Measurements from ENCODE around the gene POU3F2. TPM values are rescaled to one million over a fixed set of nuclear protein-coding genes. Genes with fewer than 3 reads are reported as not detected.

The POU3F2 gene
- polyA plus RNA-seq, 1 donor: 0.06 TPM

DNA sequence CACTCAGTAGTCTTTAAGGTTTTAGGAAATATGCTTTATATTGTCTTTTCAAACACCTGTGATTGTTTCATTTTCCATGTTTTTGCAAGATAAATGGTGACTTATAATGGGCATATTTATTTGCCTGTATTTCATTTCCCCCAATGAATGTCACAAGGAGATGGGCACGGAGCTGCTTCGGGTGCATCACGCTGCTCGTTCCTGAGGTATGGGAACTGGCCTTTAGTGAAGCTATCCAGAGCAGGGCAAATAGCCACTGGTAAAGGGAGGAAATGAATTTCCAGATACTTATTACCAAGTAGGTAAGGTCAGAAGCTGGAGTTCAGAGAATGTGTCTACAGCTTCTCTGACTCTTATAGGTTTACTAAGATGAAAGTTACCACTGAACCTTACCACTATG is 3.7 kb downstream of the POU3F2 start:
- H3K36me3 ChIP-seq (ENCODE audit: control insufficient read depth, insufficient read depth, low read length): no peaks in the 10 kb centered on the region
- peaks cover 93% of the 10 kb centered on the region for H3K27me3 ChIP-seq (ENCODE audit: control insufficient read depth, insufficient read depth, low read length)
- H3K9me3 ChIP-seq (ENCODE audit: control insufficient read depth, low read depth, low read length): peaks cover 6% of the 10 kb centered on the region
- H3K27ac ChIP-seq (ENCODE audit: low read length): no peak overlapping the region
- no peak overlapping the region for H3K4me3 ChIP-seq (ENCODE audit: low read length)
- WGBS (ENCODE audit: insufficient coverage, low lambda C conversion rate): no CpG with 5 or more reads among the region's 4 CpGs
- DNase-seq: no peak
- H3K4me1 ChIP-seq (ENCODE audit: control insufficient read depth, insufficient read depth, low read length): peaks cover 13% of the 10 kb centered on the region

DNA sequence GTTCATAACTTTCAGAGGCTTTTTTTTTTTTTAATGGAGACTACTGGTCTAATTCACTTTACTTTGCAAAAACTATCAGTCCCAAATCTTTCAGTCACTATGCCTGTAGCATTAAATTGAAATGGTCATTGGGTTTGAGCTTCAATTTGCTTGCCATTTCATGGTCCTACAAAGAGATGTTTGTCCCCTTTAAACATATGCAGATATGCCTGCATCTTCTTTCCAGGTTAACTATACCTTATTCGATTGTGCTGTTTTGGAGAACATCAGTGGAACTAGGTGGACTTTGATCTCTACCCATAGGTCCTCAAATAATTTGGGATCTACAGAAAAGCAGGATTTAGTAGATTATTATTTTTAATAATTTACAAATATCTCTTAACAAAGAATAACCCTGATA is 4.6 kb downstream of the POU3F2 start:
- no CpG with 5 or more reads among the region's 1 CpG for WGBS (ENCODE audit: insufficient coverage, low lambda C conversion rate)
- Histone ChIP-seq H3K9me3 (ENCODE audit: control insufficient read depth, low read depth, low read length) (peaks cover 6% of the 10 kb centered on the region), H3K4me3 (ENCODE audit: low read length) (no peak overlapping the region), H3K36me3 (ENCODE audit: control insufficient read depth, insufficient read depth, low read length) (no peaks in the 10 kb centered on the region), H3K4me1 (ENCODE audit: control insufficient read depth, insufficient read depth, low read length) (peaks cover 9% of the 10 kb centered on the region), H3K27me3 (ENCODE audit: control insufficient read depth, insufficient read depth, low read length) (peaks cover 93% of the 10 kb centered on the region), H3K27ac (ENCODE audit: low read length) (no peak overlapping the region)
- no peak for DNase-seq

DNA sequence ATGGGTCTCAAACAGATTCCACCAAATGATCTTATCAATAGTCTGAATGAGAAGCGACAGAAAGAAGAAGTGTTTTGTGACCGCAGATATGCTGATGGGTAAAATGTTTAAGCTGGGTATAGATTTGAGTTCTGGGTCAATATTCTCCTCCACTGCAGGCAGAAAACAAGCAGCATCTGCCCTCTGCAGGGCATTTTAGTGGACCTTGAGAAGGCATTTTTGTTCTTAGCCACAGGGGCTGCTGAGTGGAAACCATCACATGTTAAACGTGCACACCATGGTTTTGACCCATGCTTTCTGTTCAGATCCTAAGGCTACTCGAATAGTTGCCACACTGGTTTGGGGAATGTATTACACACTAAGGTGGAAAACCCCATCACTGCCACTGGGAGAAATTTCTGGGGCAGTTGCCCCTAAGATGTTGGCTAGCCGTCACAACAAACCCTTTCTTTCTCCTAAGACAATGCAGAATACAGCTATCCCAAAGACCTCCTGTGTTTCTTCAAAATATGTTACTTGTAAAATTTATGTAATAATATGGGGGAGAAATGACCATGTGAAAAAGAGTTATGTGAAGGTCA is 5.5 kb downstream of the POU3F2 start:
- 20% methylated on average over 1 of the region's 5 CpGs for WGBS (ENCODE audit: insufficient coverage, low lambda C conversion rate)
- no peak for DNase-seq
- Histone ChIP-seq H3K27ac (ENCODE audit: low read length) (no peak overlapping the region), H3K4me1 (ENCODE audit: control insufficient read depth, insufficient read depth, low read length) (peaks cover 11% of the 10 kb centered on the region), H3K36me3 (ENCODE audit: control insufficient read depth, insufficient read depth, low read length) (no peaks in the 10 kb centered on the region), H3K27me3 (ENCODE audit: control insufficient read depth, insufficient read depth, low read length) (peaks cover 93% of the 10 kb centered on the region), H3K4me3 (ENCODE audit: low read length) (no peak overlapping the region), H3K9me3 (ENCODE audit: control insufficient read depth, low read depth, low read length) (peaks cover 7% of the 10 kb centered on the region)

DNA sequence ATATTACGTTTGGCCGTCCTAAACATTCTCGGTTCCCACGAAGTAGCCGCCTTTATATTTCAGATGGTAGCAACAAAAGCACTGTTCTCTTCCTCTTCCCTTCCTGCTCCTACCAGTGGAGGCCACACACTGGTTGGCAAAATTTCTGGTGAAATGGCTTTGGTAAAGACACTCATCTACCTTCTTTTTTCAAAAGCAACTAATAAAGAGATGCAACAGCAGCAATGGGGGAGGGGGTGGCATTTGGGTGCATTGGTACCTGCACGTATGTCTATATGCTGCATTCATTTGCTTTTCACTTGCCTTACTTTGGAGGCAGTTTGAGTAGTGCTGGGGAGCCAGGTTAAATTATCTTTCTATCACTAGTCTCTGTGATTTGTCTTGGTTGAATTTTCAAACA is 6.0 kb downstream of the POU3F2 start:
- DNase-seq: no peak
- Histone ChIP-seq H3K27me3 (ENCODE audit: control insufficient read depth, insufficient read depth, low read length) (peaks cover 94% of the 10 kb centered on the region), H3K4me3 (ENCODE audit: low read length) (no peak overlapping the region), H3K4me1 (ENCODE audit: control insufficient read depth, insufficient read depth, low read length) (peaks cover 12% of the 10 kb centered on the region), H3K9me3 (ENCODE audit: control insufficient read depth, low read depth, low read length) (peaks cover 7% of the 10 kb centered on the region), H3K27ac (ENCODE audit: low read length) (no peak overlapping the region), H3K36me3 (ENCODE audit: control insufficient read depth, insufficient read depth, low read length) (no peaks in the 10 kb centered on the region)
- WGBS (ENCODE audit: insufficient coverage, low lambda C conversion rate): no CpG with 5 or more reads among the region's 6 CpGs

DNA sequence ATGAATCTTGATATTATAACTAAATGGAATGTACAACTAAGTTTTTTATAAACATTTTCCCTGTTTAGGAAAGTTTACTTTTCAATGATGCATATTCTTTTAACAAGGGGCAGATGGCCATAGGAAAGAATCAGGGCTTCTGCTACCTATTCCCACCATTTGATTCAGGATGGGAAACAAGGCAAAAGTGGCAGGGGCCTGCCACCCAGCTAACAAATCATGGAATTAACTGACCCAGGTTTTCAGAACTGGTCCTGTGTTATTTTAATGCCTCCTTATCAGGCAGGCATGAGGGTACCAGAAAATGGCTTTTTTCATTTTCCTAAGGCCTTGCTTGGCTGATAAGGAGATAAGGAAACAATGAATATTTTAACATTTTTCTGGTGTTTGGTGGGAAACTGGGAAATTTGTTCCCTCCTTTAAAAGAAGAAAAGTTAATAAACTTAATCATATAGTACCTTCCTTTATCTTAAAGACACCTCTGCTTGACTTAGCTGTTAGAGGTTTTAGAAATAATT is 6.7 kb downstream of the POU3F2 start:
- Histone ChIP-seq H3K36me3 (ENCODE audit: control insufficient read depth, insufficient read depth, low read length) (no peaks in the 10 kb centered on the region), H3K27ac (ENCODE audit: low read length) (no peak overlapping the region), H3K4me1 (ENCODE audit: control insufficient read depth, insufficient read depth, low read length) (peaks cover 7% of the 10 kb centered on the region), H3K27me3 (ENCODE audit: control insufficient read depth, insufficient read depth, low read length) (peaks cover 94% of the 10 kb centered on the region), H3K4me3 (ENCODE audit: low read length) (no peak overlapping the region), H3K9me3 (ENCODE audit: control insufficient read depth, low read depth, low read length) (peaks cover 7% of the 10 kb centered on the region)
- DNase-seq: no peak

DNA sequence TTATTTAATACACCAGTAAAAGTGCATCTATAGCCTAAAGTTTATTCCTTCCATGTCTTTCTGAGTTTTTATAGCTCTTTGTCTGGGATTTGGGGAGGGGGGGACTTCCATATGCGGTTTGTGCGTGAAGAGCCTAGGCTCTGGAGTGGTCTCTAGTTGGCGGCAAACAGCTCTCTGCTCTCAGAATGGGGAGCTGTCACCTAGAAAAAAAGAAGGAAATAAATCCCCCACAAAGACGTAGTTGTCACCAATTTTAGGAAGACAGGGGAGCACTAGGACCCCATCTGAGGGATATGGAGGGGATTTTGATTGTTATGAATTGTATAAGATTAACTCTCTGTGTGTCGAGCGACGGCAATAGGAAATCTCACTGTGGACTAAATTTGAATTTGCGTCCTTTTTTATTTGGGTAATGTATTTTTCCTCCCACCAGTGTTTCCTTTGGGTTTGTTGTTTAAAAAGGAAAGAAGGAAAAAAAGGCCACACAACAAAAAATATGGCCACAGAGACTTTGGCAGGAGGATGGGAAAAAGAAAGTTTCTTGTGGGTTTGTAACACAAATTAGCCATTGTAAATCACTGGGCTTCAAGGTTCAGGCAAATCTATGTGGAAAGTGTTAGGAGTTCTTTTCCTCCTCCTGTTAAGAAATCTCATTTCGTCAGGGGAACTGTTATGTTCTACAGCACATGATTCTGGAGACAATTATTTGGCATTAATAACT is 7.4 kb downstream of the POU3F2 start:
- WGBS (ENCODE audit: insufficient coverage, low lambda C conversion rate): no CpG with 5 or more reads among the region's 9 CpGs
- Histone ChIP-seq H3K27me3 (ENCODE audit: control insufficient read depth, insufficient read depth, low read length) (peaks cover 94% of the 10 kb centered on the region), H3K27ac (ENCODE audit: low read length) (no peak overlapping the region), H3K4me3 (ENCODE audit: low read length) (no peak overlapping the region), H3K36me3 (ENCODE audit: control insufficient read depth, insufficient read depth, low read length) (no peaks in the 10 kb centered on the region), H3K4me1 (ENCODE audit: control insufficient read depth, insufficient read depth, low read length) (peaks cover 5% of the 10 kb centered on the region), H3K9me3 (ENCODE audit: control insufficient read depth, low read depth, low read length) (peaks cover 7% of the 10 kb centered on the region)
- DNase-seq: no peak

DNA sequence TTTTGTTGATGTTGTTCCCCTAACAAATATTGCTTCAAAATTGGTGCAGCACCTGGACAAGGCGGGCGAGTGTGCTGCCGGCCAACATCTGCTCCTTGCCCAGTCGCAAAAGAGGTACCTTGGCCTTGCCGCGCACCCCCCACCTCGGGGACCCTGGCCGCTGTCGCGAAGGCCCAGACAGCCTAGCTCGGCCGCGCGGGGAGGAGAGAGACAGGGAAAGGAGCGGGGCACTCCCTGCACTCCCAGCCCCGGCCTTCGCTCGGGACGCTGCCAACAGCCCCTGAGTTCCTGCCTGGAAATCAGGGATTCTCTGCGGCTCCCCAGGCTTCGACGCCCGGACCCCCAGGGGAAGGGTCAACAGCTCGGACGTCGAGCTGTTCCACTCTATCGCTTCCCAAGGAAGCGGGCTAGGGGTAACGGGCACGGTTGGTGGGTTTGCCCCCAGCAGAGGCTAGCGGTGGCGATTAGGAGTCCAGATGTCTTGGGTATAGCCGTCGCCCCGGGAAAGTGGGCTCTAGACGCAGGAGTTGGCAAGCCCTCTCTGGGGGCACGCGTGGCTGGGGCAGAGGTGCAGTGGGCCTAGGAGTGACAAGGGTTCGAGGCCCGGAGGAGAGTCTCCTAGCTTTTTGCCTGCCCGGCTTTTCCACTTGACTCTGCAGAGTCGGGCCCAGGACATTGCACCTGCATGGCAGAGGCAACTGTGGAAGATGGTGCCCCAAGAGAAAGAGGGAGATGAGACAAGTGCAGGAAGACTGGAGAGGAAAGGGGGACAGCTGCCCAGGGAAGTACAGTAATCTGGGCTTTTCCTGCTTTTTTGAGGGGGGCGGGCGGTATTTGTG is 8.2 kb downstream of the POU3F2 start:
- Histone ChIP-seq H3K36me3 (ENCODE audit: control insufficient read depth, insufficient read depth, low read length) (no peaks in the 10 kb centered on the region), H3K4me3 (ENCODE audit: low read length) (no peak overlapping the region), H3K27me3 (ENCODE audit: control insufficient read depth, insufficient read depth, low read length) (peaks cover 94% of the 10 kb centered on the region), H3K4me1 (ENCODE audit: control insufficient read depth, insufficient read depth, low read length) (peaks cover 7% of the 10 kb centered on the region), H3K27ac (ENCODE audit: low read length) (no peak overlapping the region), H3K9me3 (ENCODE audit: control insufficient read depth, low read depth, low read length) (peaks cover 7% of the 10 kb centered on the region)
- no peak for DNase-seq
- WGBS (ENCODE audit: insufficient coverage, low lambda C conversion rate): no CpG with 5 or more reads among the region's 44 CpGs

DNA sequence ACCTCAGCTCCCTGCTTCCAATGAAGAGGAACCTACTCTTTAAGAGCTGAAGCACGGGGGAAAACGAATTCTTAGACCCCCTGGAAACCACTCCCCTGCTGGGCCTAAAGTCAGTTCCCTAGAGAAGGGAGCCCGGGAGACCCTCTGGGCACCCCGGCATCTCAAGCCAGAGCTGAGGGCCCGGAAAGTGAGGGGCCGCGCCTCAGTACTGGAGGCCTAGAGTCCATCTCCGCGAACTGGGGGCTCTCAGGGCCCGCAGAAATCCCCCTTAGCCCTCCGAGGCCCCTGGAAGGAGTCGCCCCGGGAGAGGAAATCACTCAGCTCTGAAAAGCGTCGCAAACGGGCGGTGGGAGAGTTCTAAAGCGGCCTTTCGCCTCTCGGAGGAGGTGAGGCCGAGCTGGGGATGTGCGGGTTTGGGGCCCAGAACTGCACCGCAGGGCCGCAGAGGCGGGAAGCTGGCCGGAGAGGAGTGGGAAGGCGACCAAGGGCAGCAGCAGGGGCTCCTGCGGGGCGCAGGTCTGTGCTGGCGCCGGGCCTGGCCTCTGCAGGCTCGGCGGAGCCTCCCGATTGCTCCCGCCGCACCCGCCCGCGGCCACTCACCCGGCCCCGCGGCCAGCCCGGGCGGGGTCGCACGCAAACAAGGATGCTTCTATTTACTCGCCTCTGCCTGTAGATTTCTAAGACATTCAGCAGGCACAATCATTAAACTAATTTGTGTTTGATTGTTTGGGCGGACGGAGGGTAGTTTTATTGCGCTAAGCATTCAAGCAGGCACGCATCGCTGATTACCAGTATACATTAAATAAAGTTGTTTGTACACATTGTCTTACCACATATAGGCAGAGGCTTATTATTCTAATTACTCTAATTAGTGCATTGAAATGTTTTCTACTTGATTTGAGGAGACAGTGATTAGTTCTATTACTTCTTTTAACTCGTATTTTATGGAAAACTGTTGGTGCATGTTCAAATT is 9.2 kb downstream of the POU3F2 start:
- no peak overlapping the region for H3K27ac ChIP-seq (ENCODE audit: low read length)
- H3K4me1 ChIP-seq (ENCODE audit: control insufficient read depth, insufficient read depth, low read length): peaks cover 15% of the 10 kb centered on the region
- H3K36me3 ChIP-seq (ENCODE audit: control insufficient read depth, insufficient read depth, low read length): no peaks in the 10 kb centered on the region
- H3K27me3 ChIP-seq (ENCODE audit: control insufficient read depth, insufficient read depth, low read length): peaks cover 97% of the 10 kb centered on the region
- H3K4me3 ChIP-seq (ENCODE audit: low read length): no peak overlapping the region
- DNase-seq: no peak
- peaks cover 13% of the 10 kb centered on the region for H3K9me3 ChIP-seq (ENCODE audit: control insufficient read depth, low read depth, low read length)
- WGBS (ENCODE audit: insufficient coverage, low lambda C conversion rate): 0% methylated on average over 1 of the region's 53 CpGs

DNA sequence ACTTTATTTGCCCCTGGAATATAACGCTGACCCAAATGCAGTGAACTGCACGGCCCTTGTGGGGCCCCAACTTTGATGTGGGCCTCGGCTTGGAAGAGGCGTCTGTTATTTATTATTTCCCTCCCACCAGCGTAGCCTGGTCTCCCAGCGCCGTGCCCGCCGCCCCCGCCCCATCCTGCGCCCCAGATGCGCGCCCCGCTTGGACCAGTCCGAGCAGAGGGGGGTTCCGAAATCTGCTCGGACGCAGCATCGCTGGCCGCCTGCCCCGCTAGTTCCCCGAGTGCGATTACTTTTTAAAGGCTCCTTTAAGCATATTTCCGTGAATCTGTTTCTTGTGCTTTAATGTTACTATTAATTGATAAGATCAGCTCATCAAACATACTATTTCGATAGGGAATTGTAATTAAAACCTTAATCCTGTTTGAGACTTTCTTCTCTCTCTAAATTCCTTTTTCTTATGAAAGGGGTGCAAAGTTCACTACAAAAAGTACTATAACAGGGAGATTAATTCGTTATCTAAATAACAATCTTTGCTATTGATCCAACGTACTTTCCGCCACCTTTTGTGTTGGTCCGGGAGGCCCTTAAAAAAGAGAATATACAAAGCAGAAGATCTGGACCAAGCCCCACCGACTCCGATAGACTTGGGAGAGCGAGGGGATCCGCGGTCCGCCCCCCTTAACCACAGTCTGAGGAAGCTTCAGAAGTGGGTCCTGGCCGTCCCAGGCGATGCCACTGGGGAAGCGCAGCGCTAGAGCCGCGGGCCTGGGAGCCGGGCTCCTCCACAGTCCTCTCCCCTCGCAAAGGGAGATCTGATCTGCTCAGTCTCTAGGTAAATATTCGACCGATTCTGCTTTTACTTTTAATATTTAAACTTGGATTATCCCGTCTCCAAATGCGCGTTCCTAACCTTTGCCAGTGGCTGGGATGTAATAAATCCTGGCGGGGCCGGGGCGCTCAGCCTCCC is 10.2 kb downstream of the POU3F2 start:
- Histone ChIP-seq H3K4me3 (ENCODE audit: low read length) (no peak overlapping the region), H3K4me1 (ENCODE audit: control insufficient read depth, insufficient read depth, low read length) (peaks cover 15% of the 10 kb centered on the region), H3K27me3 (ENCODE audit: control insufficient read depth, insufficient read depth, low read length) (peaks cover 99% of the 10 kb centered on the region), H3K36me3 (ENCODE audit: control insufficient read depth, insufficient read depth, low read length) (no peaks in the 10 kb centered on the region), H3K27ac (ENCODE audit: low read length) (no peak overlapping the region), H3K9me3 (ENCODE audit: control insufficient read depth, low read depth, low read length) (peaks cover 13% of the 10 kb centered on the region)
- no peak for DNase-seq
- 0% methylated on average over 3 of the region's 51 CpGs for whole genome bisulfite sequencing (ENCODE audit: insufficient coverage, low lambda C conversion rate)
